HEK293 (cell line): Measurements from ENCODE around the gene GAL3ST2.

Source experiments
- KLF8 ChIP-seq: fragments of 450-650 bp; formaldehyde crosslinking; IDR thresholded peaks from 2 replicates; pipeline ENCODE4 v1.5.1; 2016; ENCODE audit warnings: missing biosample characterization, missing genetic modification characterization
- KLF9 ChIP-seq: fragments of 450-650 bp; formaldehyde crosslinking; IDR thresholded peaks from 2 replicates; pipeline ENCODE4 v1.5.1; 2016; ENCODE audit warnings: missing biosample characterization, missing genetic modification characterization, low read depth
- ZNF426 ChIP-seq: fragments of 450-650 bp; formaldehyde crosslinking; IDR thresholded peaks from 2 replicates; pipeline ENCODE4 v1.5.1; 2017; ENCODE audit warnings: missing biosample characterization, missing genetic modification characterization, mild to moderate bottlenecking, inconsistent platforms, moderate library complexity
- ZNF701 ChIP-seq: fragments of 450-650 bp; formaldehyde crosslinking; IDR thresholded peaks from 2 replicates; pipeline ENCODE4 v1.5.1; 2016; ENCODE audit warnings: missing biosample characterization, missing genetic modification characterization
- TF ChIP-seq, protein P1 (sequence below): fragments of 450-650 bp; formaldehyde crosslinking; IDR thresholded peaks from 2 replicates; pipeline ENCODE4 v1.5.1; 2016; ENCODE audit warnings: missing biosample characterization, missing genetic modification characterization
- TF ChIP-seq, protein P2 (sequence below): fragments of 450-650 bp; formaldehyde crosslinking; IDR thresholded peaks from 2 replicates; pipeline ENCODE4 v1.5.1; 2017; ENCODE audit warnings: missing biosample characterization, mild to moderate bottlenecking, missing genetic modification characterization, moderate library complexity
- TF ChIP-seq, protein P3 (sequence below): IDR thresholded peaks from 2 replicates; pipeline ENCODE4 v1.6.1; 2011; ENCODE audit warnings: mild to moderate bottlenecking, low read depth, low read length, borderline replicate concordance

GRCh38 chr2:241762933-241763369 is 13.7 kb upstream of the GAL3ST2 start:
- TF ChIP-seq, protein P1, sequence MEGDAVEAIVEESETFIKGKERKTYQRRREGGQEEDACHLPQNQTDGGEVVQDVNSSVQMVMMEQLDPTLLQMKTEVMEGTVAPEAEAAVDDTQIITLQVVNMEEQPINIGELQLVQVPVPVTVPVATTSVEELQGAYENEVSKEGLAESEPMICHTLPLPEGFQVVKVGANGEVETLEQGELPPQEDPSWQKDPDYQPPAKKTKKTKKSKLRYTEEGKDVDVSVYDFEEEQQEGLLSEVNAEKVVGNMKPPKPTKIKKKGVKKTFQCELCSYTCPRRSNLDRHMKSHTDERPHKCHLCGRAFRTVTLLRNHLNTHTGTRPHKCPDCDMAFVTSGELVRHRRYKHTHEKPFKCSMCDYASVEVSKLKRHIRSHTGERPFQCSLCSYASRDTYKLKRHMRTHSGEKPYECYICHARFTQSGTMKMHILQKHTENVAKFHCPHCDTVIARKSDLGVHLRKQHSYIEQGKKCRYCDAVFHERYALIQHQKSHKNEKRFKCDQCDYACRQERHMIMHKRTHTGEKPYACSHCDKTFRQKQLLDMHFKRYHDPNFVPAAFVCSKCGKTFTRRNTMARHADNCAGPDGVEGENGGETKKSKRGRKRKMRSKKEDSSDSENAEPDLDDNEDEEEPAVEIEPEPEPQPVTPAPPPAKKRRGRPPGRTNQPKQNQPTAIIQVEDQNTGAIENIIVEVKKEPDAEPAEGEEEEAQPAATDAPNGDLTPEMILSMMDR: no peak
- TF ChIP-seq KLF8 (no peak), KLF9 (no peak), ZNF701 (tag by site-specific recombination) (no peak), ZNF426 (tag by site-specific recombination) (no peak)
- TF ChIP-seq, protein P2, sequence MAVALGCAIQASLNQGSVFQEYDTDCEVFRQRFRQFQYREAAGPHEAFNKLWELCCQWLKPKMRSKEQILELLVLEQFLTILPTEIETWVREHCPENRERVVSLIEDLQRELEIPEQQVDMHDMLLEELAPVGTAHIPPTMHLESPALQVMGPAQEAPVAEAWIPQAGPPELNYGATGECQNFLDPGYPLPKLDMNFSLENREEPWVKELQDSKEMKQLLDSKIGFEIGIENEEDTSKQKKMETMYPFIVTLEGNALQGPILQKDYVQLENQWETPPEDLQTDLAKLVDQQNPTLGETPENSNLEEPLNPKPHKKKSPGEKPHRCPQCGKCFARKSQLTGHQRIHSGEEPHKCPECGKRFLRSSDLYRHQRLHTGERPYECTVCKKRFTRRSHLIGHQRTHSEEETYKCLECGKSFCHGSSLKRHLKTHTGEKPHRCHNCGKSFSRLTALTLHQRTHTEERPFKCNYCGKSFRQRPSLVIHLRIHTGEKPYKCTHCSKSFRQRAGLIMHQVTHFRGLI: no peak
- TF ChIP-seq, protein P3, sequence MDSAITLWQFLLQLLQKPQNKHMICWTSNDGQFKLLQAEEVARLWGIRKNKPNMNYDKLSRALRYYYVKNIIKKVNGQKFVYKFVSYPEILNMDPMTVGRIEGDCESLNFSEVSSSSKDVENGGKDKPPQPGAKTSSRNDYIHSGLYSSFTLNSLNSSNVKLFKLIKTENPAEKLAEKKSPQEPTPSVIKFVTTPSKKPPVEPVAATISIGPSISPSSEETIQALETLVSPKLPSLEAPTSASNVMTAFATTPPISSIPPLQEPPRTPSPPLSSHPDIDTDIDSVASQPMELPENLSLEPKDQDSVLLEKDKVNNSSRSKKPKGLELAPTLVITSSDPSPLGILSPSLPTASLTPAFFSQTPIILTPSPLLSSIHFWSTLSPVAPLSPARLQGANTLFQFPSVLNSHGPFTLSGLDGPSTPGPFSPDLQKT: no peak
